Activated naive CD8-positive, alpha-beta T cell (primary cell): Measurements from ENCODE around the gene MEF2D.
A peak's percentile ranks its signal among the peaks of the same experiment; 100 is the strongest.

ENCODE experiments used
- H3K27ac Mint-ChIP-seq: one replicate; pipeline ENCODE4 v1.8.0; 2021; ENCODE audit warnings: mixed read lengths
- H3K27me3 Mint-ChIP-seq: one replicate; pipeline ENCODE4 v1.8.0; 2021; ENCODE audit warnings: mixed read lengths
- H3K36me3 Mint-ChIP-seq: one replicate; pipeline ENCODE4 v1.8.0; 2021; ENCODE audit warnings: mixed read lengths
- H3K4me1 Mint-ChIP-seq: one replicate; pipeline ENCODE4 v1.8.0; 2021; ENCODE audit warnings: low read depth, mixed read lengths
- H3K4me3 Mint-ChIP-seq: one replicate; pipeline ENCODE4 v1.8.0; 2021; ENCODE audit warnings: mild to moderate bottlenecking, mixed read lengths
- H3K9me3 Mint-ChIP-seq: one replicate; pipeline ENCODE4 v1.8.0; 2021; ENCODE audit warnings: low read depth, mixed read lengths

The MEF2D gene

DNA sequence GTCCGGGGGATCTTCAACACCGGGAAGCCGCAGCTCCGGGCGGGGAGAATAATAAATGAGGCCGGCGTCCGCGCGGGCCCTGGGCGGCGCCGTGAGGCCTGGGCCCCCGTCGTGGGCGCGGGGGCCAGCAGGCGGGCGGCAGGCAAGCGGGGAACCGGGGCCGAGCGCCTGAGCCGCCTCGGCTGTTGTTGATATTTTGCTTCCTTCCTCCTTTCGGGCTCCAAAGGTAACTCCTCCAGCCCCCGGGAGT is at the start of gene MEF2D:
Gene MEF2D (minus strand): TSS at position 233 of the 250 bp plus-strand sequence. CDS start 17,483 bp downstream, outside the sequence.
- Mint-ChIP-seq H3K4me3 (peak within 1 kb of the TSS; percentile 88), H3K27ac (peak within 1 kb of the TSS; percentile 99), H3K9me3 (no peaks in the 10 kb centered on the region), H3K36me3 (no peaks in the 10 kb centered on the region), H3K27me3 (no peaks in the 10 kb centered on the region), H3K4me1 (peaks cover 72% of the 10 kb centered on the region)

DNA sequence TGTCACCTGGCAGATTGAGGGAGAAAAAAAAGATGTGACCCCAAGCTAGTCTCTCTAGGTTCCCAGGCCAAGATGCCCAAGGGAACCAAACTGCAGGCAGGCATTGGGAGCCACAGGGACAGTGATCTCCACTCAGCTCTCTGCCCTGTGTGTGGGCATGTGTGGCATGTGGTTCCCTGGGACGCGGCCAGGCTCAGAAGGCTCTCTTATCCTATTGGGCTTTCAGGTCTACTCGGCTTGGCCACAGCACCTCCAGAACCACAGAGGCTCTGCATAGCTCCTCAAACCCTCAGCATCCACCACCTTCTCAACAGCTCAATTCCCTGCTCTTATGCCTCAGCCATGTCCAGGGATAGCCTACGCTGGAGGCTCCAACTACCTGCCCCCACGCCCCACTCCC is 49.8 kb upstream of the MEF2D start:
- Mint-ChIP-seq H3K27ac (no peak overlapping the region), H3K27me3 (no peaks in the 10 kb centered on the region), H3K4me3 (no peak overlapping the region), H3K36me3 (no peaks in the 10 kb centered on the region), H3K4me1 (no peaks in the 10 kb centered on the region), H3K9me3 (no peaks in the 10 kb centered on the region)

DNA sequence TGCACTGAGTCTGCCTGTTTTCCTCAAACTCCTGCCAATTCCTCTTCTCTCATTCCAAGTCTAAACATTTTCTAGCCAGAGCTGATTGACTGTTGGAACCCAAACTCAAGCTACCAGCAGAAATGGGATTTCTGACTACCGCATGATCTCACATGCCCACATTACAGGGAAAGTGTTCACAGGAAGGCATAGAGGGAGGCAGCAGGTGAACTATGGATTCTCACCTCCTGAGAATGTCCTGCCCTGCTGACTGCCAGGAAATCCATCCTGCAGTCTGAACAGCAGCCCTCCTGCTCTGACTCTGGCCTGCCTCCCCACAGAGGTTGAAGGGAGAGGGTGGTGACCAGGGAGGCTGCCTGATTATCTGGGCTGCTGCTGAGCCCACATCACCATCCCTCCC is 49.3 kb upstream of the MEF2D start:
- Mint-ChIP-seq H3K4me1 (no peaks in the 10 kb centered on the region), H3K9me3 (no peaks in the 10 kb centered on the region), H3K36me3 (no peaks in the 10 kb centered on the region), H3K4me3 (no peak overlapping the region), H3K27me3 (no peaks in the 10 kb centered on the region), H3K27ac (no peak overlapping the region)

DNA sequence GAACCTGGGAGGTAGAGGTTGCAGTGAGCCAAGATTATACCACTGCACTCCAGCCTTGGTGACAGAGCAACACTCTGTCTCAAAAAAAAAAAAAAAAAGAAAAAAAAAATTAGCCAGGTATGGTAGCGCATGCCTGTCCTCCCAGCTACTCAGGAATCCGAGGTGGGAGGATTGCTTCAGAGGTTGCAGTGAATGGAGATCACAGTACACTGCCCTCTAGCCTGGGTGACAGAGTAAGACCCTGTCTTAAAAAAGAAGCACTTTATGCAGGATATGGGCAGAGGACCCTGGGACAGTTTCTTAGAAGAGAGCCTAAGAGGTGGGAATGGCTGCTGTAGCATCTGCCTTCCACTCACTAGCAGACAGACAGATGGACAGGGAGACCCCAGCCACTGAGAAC is 48.8 kb upstream of the MEF2D start:
- Mint-ChIP-seq H3K27ac (no peak overlapping the region), H3K9me3 (no peaks in the 10 kb centered on the region), H3K4me3 (no peak overlapping the region), H3K36me3 (no peaks in the 10 kb centered on the region), H3K4me1 (no peaks in the 10 kb centered on the region), H3K27me3 (no peaks in the 10 kb centered on the region)

DNA sequence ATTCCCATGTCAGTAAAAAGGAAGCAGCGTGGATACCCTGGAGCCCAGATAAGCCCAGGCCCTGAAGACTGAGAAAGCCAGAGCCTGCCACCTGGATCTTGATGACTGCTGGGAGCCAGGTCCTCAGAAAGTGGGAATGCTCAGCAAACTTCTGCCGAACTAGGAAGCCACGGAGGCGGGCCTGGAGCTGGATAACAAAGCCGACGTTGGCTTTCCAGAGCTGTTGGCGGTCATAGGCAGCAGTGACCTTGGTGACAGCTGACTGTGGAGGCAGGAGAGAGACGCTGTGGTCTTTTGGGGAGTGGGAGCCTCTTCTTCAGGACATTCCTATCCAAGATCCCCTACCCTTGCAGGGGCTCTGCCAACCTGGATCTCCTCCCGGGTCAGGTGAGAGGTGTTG is 47.4 kb upstream of the MEF2D start:
- Mint-ChIP-seq H3K27me3 (no peaks in the 10 kb centered on the region), H3K36me3 (no peaks in the 10 kb centered on the region), H3K27ac (no peak overlapping the region), H3K9me3 (no peaks in the 10 kb centered on the region), H3K4me1 (no peaks in the 10 kb centered on the region), H3K4me3 (no peak overlapping the region)

DNA sequence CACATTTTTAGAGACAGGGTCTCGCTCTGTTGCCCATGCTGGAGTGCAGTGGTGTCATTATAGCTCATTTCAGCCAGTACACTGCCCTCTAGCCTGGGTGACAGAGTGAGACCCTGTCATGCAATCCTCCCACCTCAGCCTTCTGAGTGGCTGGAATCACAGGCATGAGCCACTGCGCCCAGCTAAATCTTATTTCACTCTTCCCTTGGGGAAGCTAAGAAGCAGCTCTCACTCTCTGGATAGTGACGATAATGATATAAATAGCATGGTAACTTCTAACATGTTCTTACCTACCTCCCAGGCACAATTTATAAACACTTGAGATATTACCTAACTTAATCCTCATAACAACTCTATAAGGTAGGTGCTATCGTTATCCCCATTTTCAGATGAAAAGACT is 46.9 kb upstream of the MEF2D start:
- Mint-ChIP-seq H3K4me3 (no peak overlapping the region), H3K4me1 (no peaks in the 10 kb centered on the region), H3K27me3 (no peaks in the 10 kb centered on the region), H3K9me3 (no peaks in the 10 kb centered on the region), H3K36me3 (no peaks in the 10 kb centered on the region), H3K27ac (no peak overlapping the region)

DNA sequence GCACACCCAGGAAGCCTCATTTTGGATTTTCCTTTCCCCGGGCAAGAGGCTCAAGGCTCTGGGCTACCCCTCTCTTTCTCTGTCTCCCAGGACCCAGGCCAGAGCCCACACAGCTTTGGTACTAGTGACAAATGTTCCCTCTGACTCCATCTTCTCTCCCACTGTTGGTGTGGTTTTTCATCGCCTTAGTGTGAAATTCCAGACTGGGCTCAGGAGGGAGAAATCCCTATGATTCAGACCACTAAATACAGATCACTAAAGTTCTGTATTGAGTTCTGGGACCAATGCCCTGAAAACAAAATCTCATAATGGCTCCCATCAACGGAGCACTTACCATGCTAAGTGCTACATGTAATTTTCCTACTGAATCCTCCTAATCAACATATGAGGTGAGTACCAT is 45.7 kb upstream of the MEF2D start:
- H3K27ac Mint-ChIP-seq, result no peak overlapping the region
- no peaks in the 10 kb centered on the region for H3K4me1 Mint-ChIP-seq
- no peak overlapping the region for H3K4me3 Mint-ChIP-seq
- no peaks in the 10 kb centered on the region for H3K36me3 Mint-ChIP-seq
- H3K9me3 Mint-ChIP-seq, result no peaks in the 10 kb centered on the region
- no peaks in the 10 kb centered on the region for H3K27me3 Mint-ChIP-seq

DNA sequence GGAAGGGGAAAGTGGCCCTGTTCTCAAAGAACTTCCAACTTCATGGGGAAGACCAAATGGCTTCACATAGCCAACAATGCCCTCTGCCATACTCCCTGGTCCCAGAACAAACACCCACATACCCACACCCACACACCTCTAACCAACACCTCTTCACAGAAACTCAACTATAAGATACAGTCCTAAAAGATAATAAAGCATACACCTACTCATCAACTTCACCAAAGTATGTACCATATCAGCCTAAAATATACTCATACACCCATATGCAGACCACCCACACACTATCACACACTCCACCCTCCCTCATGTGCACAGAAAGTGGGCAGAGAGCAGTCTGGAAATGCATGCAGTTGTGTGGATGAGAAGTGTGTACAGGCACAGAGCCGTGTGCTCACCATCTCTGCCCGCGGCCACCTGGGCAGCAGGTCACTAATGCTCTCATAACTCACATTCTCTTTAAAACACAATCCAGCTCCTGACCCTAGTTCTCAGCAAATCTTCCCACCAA is 44.1 kb upstream of the MEF2D start:
- Mint-ChIP-seq H3K27ac (no peak overlapping the region), H3K9me3 (no peaks in the 10 kb centered on the region), H3K4me3 (no peak overlapping the region), H3K4me1 (no peaks in the 10 kb centered on the region), H3K27me3 (no peaks in the 10 kb centered on the region), H3K36me3 (no peaks in the 10 kb centered on the region)

DNA sequence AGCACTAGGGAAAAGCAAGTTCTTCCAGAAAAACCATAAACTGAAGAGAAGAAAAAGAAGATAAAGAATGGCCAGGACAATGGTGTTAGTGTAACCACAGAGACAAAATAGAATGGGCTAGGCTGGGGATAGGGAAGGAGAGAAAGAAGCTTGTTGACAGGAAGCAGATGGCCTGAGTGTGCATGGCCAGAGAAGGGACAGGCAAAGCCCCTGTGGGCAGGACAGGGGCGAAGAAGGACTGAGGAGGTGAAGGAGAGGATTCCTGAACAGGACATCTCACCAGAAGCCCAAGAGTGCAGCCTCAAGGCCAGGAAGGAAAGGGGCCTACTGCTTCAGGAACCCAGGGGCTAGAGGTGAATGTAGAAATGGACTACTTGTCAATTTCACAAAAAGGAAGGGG is 42.5 kb upstream of the MEF2D start:
- H3K36me3 Mint-ChIP-seq, result no peaks in the 10 kb centered on the region
- no peak overlapping the region for H3K4me3 Mint-ChIP-seq
- H3K27me3 Mint-ChIP-seq, result no peaks in the 10 kb centered on the region
- H3K27ac Mint-ChIP-seq, result no peak overlapping the region
- no peaks in the 10 kb centered on the region for H3K9me3 Mint-ChIP-seq
- H3K4me1 Mint-ChIP-seq, result no peaks in the 10 kb centered on the region

DNA sequence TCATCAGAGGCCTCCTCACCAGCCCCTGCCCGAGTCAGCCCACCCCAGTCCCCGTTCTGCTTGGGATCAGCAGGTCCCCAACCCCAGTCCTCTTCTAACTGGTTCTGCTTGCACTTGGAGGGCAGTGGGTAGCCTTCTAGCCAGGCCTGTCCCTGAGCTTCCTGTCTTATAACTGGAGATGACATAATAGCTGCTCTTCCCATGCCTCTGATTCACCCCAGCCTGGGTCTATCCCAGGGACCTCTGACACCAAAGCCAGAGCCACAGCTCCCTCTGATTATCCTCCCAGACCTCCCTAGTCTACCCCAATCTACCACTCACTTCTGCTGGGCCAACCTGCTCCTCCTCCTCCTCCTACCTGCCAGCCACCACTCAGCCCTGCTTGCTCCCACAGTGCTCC is 40.4 kb upstream of the MEF2D start:
- H3K27ac Mint-ChIP-seq, result no peak overlapping the region

DNA sequence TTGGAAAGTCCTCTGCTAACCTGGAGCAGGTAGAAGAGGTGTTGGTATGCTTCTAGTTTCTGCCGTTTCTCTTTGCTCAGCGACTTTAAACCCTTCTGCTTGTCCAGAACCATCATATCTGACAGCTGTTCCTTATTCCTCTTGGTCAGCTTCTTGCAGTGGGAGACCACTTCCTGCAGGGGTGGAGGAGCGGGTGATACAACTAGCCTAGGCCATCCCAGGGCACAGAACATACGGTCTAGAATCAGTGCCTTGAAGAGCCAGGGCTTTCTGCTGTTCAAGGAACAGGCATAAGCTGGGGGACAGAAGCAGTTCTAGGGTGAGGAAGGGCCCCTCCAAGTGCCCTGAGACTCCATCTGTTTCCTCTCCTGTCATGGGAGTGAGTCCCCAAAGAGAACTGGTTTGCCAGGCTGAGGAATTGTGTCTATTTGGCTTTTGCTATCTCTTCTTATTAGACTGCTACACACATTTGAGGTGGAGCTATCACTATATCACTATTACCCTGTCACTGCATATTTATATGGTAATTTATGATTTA is 39.3 kb upstream of the MEF2D start:
- Mint-ChIP-seq H3K4me1 (no peaks in the 10 kb centered on the region), H3K27ac (no peak overlapping the region), H3K9me3 (no peaks in the 10 kb centered on the region), H3K4me3 (no peak overlapping the region), H3K36me3 (no peaks in the 10 kb centered on the region), H3K27me3 (no peaks in the 10 kb centered on the region)

More for the DNA sequence above, 40.4 kb upstream of the MEF2D start:
- no peaks in the 10 kb centered on the region for H3K9me3 Mint-ChIP-seq
- H3K27me3 Mint-ChIP-seq, result no peaks in the 10 kb centered on the region
- H3K4me3 Mint-ChIP-seq, result no peak overlapping the region
- H3K36me3 Mint-ChIP-seq, result no peaks in the 10 kb centered on the region
- no peaks in the 10 kb centered on the region for H3K4me1 Mint-ChIP-seq

DNA sequence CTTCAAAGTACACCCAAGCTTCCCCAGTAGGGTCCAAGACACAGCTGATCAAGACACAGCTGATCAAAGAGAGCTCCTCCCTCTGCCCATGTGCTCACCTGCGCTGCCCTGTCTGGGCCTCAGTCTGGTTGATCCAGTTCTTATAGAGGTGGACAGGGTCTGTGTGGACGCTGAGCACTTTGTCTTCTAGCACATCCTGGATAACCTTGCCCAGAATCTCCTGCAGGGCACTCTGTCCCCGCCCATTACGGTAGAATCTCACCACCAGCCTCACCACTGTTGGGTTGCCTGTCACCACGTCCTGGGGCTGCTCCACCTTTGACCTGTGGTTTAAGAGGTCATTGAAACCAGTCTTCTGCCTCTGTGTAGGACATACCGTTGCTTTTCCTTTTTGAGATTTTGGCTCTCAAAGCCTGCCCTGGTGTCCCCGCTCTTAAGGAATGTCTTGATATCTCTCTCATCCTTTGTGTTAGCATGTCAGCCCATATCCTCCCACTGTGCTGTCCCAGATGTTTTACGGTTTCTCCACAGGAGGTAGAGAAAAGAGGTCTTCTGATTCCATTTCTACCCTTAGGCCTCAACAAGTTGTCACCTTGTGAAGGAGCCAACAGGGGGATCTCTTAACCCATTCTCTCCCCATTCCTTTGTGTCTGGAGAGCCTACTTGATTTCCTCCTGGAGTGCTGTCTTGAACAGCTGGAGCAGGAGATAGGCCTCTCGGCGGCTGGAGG is 38.3 kb upstream of the MEF2D start:
- Mint-ChIP-seq H3K36me3 (no peaks in the 10 kb centered on the region), H3K27me3 (no peaks in the 10 kb centered on the region), H3K9me3 (no peaks in the 10 kb centered on the region), H3K4me1 (no peaks in the 10 kb centered on the region), H3K4me3 (no peak overlapping the region), H3K27ac (no peak overlapping the region)

DNA sequence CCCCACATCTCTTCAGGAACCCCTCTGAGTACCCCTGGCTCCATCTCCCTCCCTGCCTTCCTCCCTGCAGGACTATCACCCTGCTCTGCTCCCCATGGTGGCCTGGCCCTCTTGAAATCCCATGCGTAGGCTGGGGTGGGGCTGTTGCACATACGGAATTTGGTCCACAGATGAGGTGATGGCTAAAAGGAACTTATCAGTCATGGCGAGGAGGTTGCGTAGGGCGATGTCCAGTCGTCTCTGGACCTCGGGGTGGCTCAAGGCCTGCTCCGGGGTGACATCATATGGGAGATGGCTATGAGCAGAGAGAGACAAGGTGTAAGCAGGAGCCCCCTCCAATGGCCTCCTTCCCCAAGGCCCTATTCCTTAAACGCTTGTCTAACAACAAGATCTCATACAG is 36.5 kb upstream of the MEF2D start:
- Mint-ChIP-seq H3K4me3 (no peak overlapping the region), H3K4me1 (no peaks in the 10 kb centered on the region), H3K9me3 (no peaks in the 10 kb centered on the region), H3K27ac (no peak overlapping the region), H3K36me3 (no peaks in the 10 kb centered on the region), H3K27me3 (no peaks in the 10 kb centered on the region)

DNA sequence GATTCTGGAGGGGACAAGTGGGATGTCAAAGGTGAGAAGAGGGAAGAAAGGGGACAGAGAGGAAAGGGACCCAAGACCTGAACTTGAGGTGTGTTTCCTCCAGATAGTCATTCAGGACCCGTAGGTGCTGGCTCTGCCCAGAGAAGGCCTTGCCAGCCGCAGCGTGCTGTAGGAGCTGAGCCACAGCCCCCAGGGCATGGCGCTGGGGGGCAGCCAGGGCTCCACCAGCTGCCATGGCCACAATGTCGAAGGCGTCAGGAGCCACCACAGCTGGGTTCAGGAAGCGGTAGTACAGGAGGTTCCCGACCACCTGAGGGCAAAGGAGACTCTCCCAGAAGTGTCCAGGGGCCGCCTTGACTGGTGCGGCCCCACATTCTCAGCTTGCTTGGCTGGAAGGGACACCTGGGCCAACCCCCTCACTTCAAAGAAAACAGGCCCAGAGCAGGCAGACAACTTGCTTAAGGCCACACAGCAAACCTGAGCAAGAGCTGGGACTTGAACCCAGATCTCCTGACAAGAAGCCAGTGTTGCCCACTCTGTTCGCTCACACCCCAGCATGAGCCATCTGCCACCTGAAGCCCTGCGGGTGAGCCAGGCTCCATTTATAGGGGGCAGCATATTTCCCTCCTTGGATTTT is 34.0 kb upstream of the MEF2D start:
- Mint-ChIP-seq H3K4me3 (no peak overlapping the region), H3K4me1 (no peaks in the 10 kb centered on the region), H3K27me3 (no peaks in the 10 kb centered on the region), H3K27ac (no peak overlapping the region), H3K9me3 (no peaks in the 10 kb centered on the region), H3K36me3 (no peaks in the 10 kb centered on the region)

DNA sequence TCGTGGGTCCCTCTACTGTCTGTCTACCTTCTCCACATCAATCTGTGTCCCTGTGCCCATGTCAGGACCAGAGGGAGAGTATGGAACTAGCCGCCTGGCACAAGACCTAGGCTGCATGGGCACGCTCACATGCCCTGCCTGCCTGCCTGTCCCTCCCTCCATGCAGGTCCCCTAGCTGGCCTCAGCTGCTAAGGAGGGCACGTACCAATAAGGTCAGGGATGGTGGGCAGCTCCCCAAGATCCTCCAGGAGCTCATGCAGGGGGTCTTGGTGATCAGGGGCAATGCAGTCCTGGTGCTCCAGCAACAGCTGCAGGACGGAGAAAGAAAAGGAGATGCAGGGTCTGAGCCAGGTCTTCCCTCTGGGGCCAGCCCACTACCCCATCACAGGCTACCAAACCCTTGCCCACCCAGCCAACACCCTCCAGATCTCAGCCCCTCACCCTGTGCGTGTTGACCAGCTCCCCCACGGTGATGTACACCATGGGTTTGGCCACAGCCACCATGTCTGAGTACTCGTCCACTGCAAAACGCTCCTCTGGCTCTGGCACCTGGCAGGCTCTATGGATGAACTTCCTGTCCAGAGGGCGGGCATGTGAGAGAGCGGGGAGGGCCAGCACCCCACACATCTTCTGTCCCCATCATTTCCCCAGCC is 33.1 kb upstream of the MEF2D start:
- Mint-ChIP-seq H3K36me3 (no peaks in the 10 kb centered on the region), H3K4me1 (peaks cover 3% of the 10 kb centered on the region), H3K4me3 (no peak overlapping the region), H3K9me3 (no peaks in the 10 kb centered on the region), H3K27me3 (no peaks in the 10 kb centered on the region), H3K27ac (no peak overlapping the region)
